Measurements from ENCODE around the gene EEF1A2.

Gene EEF1A2

DNA sequence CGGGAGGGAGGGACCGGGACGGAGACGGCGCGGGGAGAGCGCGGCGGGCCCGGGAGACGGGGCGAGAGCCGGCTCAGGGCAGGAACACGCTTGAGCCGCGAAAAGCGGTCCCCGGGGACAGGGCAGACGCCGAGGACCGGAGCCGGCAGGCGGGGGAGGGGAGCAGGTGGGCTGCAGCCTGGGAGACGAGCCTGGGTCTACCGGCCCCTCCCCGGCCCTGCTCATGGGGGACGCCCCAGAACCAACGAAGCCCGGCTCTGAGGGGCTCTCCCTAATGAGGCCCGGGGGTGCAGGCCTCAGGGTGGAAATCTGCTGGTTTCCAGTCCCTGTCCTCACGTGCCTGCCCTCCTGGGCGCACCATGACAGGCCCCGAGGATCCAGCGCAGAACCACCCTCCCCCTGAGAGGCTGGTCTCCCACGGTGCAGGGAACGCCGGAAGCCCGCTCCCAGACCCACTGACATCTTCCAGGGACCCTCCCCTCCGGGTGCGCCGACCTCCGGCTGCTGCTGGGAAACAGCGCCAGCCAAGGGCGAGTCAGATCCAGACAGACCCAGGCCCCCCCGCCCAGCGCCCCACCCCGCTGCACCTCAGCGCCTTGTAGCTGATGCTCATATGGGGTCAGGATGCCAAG is 571 bp upstream of the EEF1A2 start:
- no peak for DNase-seq (ENCODE audit: low read depth)

DNA sequence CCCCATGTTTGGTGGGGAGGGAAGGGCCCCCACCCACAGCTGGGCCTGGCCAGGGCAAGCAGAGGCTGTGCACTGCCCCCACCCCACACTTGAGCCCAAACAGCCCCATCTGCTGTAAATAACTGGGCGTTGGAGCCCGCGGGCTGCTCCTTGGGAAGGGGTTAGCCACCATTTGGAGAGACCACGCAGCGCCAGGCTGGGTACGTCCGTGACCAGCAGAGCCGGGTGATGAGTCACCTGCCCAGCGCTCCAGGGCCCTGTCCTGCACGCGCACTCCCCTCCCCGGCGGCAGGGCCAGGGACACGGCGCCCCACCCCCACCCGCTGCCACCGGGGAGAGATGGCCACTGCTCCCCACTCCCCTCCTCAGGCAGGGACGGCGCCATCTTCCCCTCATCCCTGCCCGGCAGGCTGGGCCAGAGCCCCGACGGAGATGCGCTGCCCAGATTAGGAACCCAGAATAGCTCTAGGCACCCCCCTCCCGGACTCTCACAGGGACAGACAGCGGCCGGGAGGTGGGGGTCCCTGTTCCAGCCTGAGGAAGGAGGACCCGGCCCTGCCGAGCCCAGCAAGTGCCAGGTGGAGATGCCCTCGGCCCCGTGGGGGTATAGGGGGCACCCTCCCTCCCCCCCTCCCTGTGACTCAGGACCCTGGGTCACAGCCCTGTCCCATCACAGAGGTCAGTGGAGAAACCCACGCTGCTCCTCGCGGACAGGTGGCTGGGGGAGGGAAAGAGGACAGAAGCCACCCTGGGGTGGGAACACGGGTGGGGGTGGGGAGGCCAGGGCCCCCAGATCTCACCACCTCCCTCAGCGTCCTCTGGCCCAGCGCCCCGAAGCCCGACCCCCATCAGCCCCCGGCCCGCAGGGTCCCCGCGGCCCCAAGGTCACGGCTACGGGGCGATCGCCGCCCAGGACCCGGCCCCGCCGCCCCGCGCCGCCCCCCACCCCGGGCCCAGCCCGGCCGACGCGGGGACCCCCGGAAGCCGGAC is 642 bp downstream of the EEF1A2 start:
- no peak for DNase-seq (ENCODE audit: low read depth)

DNA sequence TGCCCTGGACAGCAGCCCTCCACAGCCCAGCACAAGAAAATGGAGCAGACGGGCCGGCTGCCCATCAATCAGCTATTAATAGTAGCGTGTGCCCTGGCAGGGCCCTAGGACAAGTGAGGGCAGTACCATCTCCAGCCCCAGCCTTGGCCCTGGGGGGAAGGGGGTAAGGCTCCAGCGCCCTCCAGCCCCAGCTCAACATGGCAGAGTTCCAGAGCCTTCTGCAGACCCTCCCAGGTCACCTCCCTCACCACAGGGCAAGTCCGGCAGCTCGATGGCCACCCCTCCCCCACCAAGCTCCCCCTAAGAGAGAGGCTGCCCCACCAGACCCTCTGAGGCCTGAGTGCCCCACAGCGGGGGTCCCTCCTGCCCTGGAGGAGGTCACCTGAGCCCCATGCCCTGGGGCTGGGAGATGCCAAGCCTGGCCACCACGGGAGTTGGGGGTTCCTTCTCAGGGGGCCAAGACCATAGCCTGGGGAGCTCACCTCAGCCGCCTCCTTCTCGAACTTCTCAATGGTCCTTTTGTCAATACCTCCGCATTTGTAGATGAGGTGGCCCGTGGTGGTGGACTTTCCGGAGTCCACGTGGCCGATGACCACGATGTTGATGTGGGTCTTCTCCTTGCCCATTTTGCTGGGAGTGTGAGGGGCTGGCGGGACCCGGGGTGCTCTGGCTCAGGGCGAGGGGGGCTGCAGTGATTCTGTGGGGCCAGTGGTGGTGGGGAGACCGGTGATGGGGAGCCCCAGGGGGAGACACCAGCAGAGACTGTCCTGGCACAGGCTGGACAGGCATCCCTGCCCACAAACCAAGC is 1.5 kb downstream of the EEF1A2 start:
- no peak for DNase-seq (ENCODE audit: low read depth)

DNA sequence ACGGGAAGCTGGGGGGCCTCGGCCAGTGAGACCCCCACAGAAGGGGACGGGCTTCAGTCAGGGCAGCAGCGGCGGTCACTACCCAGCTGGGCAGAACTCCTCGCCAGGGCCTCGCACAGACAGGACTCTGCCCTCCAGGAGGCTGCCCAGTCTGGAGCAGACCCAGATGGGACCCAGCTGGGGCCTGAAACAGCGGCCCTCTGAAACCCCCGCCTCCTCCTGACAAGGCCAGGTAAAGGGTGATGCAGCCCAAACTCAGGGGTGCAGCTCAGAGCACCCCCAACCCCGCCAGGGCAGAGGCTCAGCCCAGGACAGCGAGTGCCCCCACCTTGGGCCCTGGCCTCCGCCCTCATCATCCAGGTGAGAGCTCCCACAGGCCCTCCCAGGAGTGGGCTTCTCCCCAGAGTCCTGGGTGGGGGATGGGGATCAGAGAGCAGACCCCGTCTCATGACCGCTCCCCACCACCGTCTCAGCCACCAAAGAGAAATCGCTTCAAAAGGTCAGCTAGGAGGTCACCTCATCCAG is 2.2 kb downstream of the EEF1A2 start:
- DNase-seq (ENCODE audit: low read depth) = no peak

DNA sequence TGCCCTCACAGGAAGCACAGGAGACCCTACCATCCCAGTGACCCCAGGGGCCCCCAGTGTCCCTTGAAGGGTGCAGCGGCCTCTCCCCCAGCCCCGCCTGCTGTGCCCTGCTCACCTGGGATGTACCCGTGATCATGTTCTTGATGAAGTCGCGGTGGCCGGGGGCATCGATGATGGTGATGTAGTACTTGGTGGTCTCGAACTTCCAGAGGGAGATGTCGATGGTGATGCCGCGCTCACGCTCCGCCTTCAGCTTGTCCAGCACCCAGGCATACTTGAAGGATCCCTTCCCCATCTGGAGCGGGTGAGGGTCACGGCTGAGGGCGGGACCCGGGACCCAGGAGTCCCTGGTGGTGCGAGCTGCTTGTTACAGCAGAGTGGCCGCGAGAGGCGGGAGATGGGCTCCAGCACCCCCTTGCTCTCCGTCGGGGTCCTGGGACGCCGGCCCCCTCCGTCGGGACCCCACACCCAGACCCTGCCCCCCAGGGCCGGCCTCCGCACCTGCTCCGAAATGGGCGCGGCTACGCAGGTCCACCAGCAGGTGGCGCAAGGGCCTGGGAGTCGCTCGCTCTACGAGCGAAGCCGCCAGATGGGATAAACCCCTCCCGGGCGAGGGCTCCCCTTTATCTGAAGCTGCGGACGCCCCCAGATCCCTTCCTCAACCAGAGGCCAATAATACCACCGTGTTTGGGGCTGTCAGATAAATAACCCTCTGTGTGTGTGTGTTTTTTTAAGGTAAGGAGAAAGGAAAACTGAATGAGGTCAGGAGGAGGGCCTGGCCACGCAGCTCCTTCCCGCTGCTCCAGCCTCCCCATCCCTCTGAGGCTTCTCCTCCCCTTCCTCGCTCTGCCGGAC is 2.9 kb downstream of the EEF1A2 start:
- DNase-seq (ENCODE audit: low read depth) = peak; percentile 16

DNA sequence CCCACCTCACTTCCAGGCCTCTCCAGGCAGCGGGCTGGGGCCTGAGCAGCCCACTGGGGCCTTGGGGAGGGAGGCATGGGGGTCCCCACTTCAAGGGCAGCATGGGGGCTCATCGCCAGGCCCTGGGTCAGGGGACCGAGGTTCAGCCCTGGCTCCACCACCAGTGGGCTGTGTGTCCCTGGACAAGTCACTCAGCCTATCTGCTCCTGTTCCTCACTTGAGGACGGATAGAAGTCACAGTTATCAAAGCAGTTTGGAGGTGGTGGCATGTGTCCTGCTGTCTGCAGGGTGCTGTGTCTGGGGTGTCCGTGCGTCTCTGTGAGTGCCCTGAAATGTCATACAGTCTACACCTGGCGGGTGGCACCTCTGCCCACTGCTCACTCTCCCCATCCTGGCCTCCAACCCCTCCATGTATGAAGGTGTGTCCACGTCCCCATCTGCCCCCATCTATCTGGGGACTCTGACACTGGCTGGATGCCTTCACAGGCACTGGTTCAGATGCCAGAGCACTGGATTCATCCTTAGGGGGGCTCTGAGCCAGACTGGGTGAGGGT is 3.6 kb downstream of the EEF1A2 start:
- no peak for DNase-seq (ENCODE audit: low read depth)

DNA sequence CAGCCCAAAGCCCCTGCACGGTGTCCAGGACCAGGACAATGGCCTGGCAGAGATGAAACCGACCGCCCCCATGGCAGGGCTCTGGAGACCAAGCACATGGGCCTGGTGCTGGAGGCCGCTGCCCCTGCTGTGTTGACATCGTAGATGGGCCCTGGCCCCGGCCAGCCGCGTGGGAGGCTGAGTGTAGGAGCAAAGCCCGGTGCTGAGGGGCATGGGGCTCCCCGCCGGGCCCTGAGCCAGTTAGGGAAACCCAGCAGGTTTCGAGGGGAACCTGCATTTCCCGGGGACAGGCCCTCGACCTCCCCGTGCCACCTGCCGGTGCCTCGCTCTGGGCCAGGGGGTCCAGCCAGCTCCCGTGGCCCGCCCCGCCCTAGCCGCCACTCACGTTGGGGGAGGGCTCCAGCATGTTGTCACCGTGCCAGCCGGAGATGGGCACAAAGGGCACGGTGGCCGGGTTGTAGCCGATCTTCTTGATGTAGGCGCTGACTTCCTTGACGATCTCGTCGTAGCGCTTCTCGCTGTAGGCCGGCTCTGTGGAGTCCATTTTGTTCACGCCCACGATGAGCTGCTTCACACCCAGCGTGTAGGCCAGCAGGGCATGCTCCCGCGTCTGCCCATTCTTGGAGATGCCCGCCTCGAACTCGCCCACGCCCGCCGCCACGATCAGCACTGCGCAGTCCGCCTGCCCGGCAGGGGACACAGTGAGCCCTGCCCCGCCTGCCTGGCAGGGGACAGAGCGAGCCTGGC is 4.3 kb downstream of the EEF1A2 start:
- no peak for DNase-seq (ENCODE audit: low read depth)

DNA sequence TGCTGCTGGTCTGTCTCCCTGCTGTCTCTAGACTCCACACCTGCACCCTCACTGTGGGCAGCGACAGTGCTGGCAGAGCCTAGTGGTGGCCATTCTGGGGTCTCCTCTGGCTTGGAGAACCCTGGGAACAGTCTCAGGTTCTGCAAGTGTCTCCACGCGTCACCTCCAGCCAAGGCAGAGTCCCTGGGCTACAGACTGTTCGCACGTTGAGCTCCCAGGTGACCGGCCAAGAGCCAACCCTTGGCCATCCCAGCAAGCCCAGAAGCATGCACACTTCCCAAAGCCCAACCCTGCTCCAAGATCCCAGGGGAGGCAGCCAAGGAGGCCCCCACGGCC is 4.8 kb downstream of the EEF1A2 start:
- DNase-seq (ENCODE audit: low read depth) = no peak

DNA sequence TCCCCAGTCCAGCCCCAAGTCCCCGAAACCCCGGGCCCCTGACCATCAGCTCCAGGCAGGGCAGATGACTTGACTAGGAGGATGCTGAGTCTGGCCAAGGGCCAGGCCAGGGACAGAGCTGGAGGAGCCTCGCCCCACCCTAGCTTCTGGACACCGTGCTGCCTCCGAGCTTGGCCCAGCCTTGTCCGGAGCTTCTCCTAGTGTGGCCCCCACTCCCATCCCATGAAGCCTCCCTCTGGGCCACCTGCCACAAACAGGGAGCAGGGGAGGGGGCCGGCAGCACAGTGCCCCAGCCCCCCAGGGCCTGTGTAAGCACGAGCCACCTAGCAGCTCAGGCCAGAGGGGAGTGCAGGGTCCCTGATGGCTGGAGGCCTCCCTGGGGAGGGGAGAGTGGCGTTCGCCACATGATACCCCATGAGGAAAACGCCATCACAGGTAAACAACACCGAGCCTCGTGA is 5.3 kb downstream of the EEF1A2 start:
- DNase-seq (ENCODE audit: low read depth) = no peak

DNA sequence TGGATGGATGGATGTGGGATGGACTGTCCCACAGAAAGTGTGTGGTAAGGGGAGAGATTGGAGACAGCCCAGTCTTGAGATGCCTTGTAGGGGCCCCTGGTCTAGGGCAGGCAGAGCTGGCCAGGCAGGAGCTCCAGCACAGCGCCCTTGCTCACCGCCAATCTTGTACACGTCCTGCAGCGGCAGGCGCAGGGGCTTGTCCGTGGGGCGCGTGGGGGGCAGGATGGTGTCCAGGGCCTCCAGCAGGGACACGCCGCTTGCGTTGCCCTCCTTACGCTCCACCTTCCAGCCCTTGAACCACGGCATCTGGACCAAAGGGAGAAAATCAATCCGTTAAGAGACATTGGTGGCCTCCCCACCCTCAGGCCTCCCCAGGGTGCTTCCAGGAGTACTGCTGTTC is 5.9 kb downstream of the EEF1A2 start:
- DNase-seq (ENCODE audit: low read depth) = no peak

DNA sequence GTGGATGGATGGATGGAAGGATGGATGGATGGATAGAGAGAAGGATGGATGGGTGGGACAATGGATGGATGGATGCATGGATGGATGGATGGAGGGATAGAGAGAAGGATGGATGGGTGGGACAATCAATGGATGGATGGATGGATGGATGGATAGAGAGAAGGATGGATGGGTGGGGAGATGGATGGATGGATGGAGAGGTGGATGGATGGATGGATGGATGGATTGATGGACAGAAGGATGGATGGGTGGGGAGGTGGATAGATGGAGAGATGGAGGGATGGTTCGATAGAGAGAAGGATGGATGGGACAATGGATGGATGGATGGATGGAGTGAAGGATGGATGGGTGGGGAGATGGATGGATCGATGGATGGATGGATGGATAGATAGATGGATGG is 6.4 kb downstream of the EEF1A2 start:
- no peak for DNase-seq (ENCODE audit: low read depth)

DNA sequence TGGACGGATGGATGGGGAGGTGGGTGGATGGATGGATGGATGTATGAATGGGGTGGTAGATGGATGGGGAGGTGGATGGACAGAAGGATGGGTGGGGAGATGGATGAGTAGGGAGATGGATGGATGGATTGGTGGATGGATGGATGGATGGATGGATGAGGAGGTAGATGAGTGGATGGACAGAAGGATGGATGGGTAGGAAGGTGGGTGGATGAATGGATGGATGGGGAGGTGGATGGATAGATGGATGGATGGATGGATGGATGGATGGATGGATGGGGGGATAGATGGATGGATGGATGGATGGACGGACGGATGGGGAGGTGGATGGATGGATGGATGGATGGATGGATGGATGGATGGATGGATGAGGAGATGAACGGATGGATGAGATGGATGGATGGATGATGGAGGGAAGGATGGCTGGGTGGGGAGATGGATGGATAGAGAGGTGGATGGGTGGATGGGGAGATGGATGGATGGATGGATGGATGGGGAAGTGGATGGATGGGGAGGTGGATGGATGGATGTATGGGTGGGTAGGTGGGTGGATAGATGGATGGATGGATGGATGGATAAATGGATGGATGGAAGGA is 7.2 kb downstream of the EEF1A2 start:
- no peak for DNase-seq (ENCODE audit: low read depth)

DNA sequence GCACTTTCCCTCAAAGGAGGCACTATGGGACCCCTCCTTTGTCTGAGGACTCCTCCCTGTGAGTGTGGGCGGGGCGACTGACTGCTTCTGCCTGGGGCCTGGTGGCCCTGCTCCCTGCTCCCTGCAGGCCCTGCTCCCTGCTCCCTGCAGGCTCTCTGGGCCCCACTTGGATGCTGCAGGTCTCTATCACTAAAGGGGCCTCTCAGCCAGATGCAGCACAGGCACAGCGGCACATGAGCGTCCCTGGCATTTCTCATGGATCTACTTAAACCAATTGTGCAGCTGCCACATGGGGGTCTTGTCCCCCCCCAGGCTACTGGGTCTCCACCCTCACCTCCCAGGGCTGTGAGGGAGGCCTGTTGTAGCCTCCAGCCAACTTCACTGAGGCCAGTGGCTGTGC is 7.8 kb downstream of the EEF1A2 start:
- DNase-seq (ENCODE audit: low read depth) = no peak

DNA sequence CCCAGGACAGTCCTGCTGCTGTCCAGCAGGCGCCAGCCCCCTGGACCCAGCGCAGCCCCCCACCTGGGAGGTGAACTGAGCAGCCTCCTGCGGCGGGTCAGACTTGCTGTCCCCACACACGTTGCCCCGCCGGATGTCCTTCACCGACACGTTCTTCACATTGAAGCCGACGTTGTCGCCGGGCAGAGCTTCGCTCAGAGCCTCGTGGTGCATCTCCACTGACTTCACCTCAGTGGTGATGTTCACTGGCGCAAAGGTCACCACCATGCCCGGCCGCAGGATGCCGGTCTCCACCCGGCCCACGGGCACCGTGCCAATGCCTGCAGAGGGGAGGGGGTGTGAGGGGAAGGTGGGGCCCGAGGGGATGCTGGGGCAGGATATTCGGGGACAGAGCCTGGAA is 8.5 kb downstream of the EEF1A2 start:
- DNase-seq (ENCODE audit: low read depth) = no peak

DNA sequence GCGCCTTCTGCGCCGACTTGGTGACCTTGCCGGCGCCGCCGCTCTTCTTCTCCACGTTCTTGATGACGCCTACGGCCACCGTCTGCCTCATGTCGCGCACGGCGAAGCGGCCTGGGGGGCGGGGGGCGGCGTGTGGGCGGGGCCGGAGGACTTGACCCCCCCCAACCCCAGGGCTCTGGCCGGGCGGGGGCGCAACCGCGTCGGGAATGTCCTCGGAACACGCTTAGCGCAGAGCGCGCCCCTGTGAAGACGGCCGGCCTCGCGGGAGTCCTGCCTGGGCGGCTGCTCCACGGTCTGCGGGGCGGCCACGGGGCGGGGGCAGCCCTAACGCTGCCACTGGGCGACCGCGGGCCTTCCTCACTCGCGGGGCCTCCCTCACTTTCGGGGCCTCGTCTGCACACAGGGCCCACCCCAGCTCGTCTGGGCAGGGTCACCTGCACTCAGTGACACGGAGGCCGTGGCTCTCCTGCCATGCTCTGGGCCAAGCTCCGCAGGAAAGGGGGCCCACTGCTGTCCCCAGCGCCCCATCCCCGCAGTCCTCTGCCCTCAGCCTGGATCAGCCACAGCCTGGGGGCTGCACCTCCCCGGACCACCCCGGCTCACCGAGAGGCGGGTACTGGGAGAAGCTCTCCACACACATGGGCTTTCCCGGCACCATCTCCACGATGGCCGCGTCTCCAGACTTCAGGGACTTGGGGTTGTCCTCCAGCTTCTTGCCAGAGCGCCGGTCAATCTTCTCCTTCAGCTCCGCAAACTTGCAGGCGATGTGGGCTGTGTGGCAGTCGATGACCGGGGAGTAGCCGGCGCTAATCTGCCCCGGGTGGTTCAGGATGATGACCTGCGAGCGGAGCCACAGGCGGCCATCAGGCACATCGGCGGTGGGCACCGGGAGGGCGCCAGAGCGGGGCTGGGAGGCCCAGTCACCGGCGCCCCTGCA is 10.3 kb downstream of the EEF1A2 start:
- no peak for DNase-seq (ENCODE audit: low read depth)

DNA sequence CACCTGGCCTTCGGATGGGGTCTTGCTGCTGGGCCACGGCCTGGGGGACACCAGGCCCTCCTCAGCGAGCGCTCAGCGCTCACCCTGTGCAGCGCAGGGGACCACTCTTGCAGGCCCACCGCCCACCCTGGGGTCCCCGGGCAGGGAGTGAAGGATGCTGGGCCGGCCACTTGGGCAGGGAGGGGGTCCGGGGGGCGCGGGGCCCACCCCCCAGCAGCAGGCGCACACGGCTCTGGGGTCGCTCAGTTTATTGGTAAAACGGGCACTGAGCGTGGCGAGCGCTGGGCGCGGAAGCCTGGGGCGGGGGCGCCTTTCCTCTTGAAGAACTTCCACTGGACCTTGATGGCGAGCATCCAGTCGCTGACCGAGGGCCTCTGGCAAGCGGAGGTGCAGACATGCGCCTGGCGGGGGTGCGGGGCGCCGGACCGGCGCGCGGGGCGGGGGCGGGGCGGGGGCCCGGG is 11.1 kb downstream of the EEF1A2 start:
- DNase-seq (ENCODE audit: low read depth) = no peak

DNA sequence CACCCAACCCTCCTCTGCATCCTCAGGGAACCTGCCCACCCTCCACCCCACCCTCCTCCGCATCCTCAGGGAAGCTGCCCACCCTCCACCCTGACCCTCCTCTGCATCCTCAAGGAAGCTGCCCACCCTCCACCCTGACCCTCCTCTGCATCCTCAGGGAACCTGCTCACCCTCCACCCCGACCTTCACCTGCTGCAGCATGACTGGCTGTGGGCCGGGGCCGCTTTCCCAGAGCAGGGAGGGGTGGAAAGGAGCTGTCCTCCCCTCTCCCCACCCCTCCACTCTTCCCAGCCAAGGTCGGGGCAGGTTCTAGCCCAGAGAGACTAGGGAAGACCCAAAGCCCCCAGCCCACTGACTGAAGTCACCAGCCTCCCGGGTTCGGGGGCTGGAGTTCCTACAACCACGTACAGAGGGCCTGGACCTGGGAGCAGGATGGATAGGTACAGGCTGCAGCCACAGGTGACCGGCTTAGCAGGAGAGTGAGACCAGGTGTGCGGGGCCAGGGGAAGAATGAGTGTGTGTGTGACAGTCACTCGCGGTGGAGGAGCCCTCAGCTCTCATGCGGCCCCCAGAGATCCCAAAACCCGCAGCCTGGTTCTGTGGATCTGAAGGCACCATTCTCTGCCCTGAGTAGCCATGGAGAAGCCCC is 11.6 kb downstream of the EEF1A2 start:
- no peak for DNase-seq (ENCODE audit: low read depth)

DNA sequence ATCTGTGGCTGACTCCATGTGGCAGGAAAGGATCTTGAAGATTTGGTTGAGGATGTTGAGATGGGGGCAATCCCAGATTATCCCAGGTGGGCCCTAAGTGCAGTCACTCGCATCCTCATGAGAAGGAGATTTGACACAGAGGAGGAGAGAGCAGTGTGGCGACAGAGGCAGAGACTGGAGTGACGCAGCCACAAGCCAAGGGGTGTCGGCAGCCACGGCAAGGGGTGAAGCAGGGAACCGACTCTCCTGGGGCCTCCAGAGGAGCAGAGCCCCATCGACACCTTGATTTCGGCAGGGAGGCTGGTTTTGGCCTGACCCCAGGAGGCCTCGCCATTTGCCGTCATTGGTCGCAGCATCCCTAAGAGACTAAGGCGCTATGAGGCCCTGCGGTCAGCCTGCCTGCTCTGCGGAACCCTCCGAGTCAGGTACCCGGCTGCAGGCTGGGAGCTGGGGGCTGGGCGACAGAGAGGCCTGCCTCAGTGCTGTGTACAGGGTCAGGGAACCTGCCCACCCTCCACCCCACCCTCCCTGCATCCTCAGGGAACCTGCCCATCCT is 12.5 kb downstream of the EEF1A2 start:
- DNase-seq (ENCODE audit: low read depth) = no peak

Data from fibroblast of gingiva (primary cell).